Coronary artery (tissue), 2 donors: ENCODE results near the gene EHD4.

ENCODE experiments used
- DNase-seq: peaks from one replicate; pipeline ENCODE4 v3.0.0-alpha.2; 2017; ENCODE audit warnings: low spot score
- H3K27ac ChIP-seq, 2 donors: fragments of 200-600 bp; sonication (generic); one replicate each; pipeline ENCODE4 v1.5.1; 2016 to 2019
- H3K4me3 ChIP-seq: fragments of 200-600 bp; sonication (generic); 2 replicates; pipeline ENCODE4 v1.5.1; 2016; ENCODE audit warnings: mild to moderate bottlenecking, moderate library complexity
- TF ChIP-seq, protein P1 (sequence below): fragments of 200-600 bp; sonication (generic); IDR thresholded peaks from one replicate; pipeline ENCODE4 v1.5.1; 2019; ENCODE audit warnings: antibody characterized with exemption

The EHD4 gene

DNA sequence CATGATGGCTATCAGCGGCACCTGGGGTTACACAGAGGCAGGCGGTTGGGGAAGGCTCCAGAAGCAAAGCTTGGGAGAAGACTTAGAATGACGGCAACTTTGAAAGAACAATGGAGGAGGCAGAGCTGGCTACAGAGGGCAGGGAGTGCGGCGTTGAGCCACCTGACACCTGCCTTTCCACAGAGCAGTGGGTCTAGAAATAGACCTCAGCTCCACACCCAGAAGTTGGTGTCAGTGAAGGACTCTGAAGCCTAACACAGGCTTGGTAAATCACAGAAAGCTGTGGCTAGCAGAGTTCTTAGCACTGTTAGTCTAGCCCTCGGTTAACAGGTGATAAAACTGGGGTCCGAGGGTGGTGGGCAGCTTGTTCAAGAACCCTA is 23.1 kb upstream of the EHD4 start:
- TF ChIP-seq, protein P1, sequence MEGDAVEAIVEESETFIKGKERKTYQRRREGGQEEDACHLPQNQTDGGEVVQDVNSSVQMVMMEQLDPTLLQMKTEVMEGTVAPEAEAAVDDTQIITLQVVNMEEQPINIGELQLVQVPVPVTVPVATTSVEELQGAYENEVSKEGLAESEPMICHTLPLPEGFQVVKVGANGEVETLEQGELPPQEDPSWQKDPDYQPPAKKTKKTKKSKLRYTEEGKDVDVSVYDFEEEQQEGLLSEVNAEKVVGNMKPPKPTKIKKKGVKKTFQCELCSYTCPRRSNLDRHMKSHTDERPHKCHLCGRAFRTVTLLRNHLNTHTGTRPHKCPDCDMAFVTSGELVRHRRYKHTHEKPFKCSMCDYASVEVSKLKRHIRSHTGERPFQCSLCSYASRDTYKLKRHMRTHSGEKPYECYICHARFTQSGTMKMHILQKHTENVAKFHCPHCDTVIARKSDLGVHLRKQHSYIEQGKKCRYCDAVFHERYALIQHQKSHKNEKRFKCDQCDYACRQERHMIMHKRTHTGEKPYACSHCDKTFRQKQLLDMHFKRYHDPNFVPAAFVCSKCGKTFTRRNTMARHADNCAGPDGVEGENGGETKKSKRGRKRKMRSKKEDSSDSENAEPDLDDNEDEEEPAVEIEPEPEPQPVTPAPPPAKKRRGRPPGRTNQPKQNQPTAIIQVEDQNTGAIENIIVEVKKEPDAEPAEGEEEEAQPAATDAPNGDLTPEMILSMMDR: no peak
- Histone ChIP-seq H3K27ac (no peak overlapping the region), H3K4me3 (no peak overlapping the region)
- DNase-seq: no peak

GRCh38 chr15:41994772-41995475 is 22.6 kb upstream of the EHD4 start:
- TF ChIP-seq, protein P1: no peak
- DNase-seq: no peak
- Histone ChIP-seq H3K4me3 (no peak overlapping the region), H3K27ac (no peak overlapping the region)

- TF ChIP-seq, protein P1: no peak
- DNase-seq: no peak
- H3K27ac ChIP-seq: no peak overlapping the region
Observed at GRCh38 chr15:41994171-41994650, 21.9 kb upstream of the EHD4 start.

DNA sequence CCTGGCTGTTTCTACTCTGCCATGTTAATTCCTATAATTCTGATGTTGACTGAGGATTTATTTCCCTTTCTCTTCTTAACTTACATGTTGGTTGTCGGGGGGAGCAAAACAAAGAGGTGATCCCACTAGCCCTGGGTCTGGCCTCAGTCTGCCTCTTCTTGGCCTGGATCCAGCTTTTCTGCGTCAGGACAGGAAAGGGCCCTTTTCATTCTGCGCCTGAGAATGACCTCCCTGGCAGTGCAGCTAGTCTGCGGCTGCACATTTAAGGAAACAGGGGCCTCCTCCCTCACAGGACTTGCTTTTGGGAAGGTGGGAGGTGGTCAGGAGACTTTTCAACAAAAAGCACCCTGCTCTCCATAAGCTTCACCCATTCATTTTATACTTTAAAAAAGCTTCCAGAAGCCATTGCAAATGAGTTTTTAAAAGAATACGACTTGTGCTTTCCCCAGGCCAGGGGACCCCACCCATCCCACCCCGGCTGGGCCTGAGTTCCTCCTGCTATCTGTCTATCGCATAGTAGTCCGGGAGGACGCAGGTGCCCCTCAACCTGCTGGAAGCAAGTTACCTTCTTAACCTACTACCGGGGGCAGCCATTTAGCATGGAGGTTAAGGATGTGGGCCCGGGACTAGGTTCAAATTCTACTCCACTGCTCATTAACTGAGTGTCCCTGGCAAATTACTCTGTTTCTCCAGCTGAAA is 21.3 kb upstream of the EHD4 start:
- TF ChIP-seq, protein P1: no peak
- DNase-seq: no peak
- H3K4me3 ChIP-seq: no peak overlapping the region
- H3K27ac ChIP-seq: no peak overlapping the region

More at GRCh38 chr15:41994171-41994650, 21.9 kb upstream of the EHD4 start:
- H3K4me3 ChIP-seq: no peak overlapping the region

DNA sequence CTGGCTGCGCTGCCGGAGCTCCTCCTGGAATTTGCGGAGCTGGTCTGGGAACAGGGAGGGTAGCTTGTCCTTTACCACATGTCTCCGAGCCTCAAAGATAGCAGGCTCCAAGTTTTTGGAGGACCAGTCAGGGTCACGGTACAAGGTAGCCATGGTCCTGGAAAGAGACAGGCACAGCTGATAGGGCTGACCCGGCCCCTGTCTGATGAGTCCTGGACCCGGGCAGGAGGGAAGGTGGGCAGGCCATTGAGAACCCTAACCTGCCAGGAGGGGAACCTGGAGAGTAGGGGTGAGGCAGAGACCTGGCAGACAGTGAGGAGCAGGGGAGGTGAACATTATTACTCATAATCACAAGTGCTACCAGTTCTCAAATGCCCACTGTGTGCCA is 20.4 kb upstream of the EHD4 start:
- TF ChIP-seq, protein P1: no peak
- no peak overlapping the region for H3K4me3 ChIP-seq
- DNase-seq: no peak
- H3K27ac ChIP-seq: no peak overlapping the region

- Histone ChIP-seq H3K27ac (no peak overlapping the region), H3K4me3 (no peak overlapping the region)
- no peak for DNase-seq
- TF ChIP-seq, protein P1: no peak
Observed at GRCh38 chr15:41992151-41992802, 19.9 kb upstream of the EHD4 start.
